HG03521 (cell line): ENCODE measurements around the gene RNASEH2C.
"Not testable (repeated sequence)": the region's sequence is repeated elsewhere in the genome, so short reads cannot be mapped to it uniquely, and the experiment has no call there.

Experiments
- ATAC-seq: cut with Tn5 transposase; IDR thresholded peaks from one replicate; pipeline ENCODE4 v1.9.1; 2021; ENCODE audit warnings: mild to moderate bottlenecking, moderate library complexity; ENCODE audit not compliant: unreplicated experiment

RNASEH2C gene

DNA sequence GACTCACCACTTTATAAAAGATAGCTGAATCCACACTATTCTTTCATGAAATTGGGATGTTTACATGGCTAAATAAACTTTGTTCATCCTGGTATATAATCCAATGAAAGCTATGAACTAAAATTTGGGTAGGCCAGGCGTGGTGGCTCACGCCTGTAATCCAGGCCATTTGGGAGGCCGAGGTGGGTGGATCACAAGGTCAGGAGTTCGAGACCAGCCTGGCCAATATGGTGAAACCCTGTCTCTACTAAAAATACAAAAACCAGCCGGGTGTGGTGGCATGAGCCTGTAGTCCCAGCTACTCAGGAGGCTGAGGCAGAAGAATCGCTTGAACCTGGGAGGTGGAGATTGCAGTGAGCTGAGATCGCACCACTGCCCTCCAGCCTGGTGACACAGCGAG lies 28.8 kb downstream of the RNASEH2C start:
- ATAC-seq, result not testable (repeated sequence)

DNA sequence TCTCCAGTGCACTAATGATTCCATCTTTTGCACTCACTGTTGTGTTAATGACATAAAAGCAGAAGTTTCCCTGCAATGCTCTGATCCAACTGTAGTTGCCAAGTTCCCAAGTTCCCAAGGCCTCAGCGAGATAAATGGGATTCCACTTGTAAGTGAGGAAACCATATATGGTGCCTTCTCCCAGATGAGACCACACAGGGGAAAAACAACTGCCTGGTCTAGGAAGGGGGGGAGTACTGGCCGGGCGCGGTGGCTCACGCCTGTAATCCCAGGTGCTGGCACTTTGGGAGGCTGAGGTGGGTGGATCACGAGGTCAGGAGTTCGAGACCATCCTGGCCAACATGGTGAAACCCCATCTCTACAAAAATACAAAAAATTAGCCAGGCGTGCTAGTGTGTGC lies 34.6 kb downstream of the RNASEH2C start:
- no peak for ATAC-seq

DNA sequence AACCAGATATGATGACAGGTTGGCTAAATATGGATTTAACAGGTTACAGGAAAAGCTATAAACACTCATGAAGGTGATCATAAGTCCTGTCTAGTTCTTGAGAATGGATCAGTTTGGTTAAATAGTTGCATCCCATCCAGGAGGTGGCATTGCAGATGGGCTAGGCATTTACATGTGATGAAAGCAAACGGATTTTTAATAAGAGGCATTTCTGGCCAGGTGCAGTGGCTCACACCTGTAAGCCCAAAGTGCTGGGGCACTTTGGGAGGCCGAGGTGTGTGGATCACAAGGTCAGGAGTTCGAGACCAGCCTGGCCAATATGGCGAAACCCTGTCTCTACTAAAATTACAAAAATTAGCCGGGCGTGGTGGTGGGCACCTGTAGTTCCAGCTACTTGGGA lies 37.1 kb downstream of the RNASEH2C start:
- ATAC-seq, result not testable (repeated sequence)

DNA sequence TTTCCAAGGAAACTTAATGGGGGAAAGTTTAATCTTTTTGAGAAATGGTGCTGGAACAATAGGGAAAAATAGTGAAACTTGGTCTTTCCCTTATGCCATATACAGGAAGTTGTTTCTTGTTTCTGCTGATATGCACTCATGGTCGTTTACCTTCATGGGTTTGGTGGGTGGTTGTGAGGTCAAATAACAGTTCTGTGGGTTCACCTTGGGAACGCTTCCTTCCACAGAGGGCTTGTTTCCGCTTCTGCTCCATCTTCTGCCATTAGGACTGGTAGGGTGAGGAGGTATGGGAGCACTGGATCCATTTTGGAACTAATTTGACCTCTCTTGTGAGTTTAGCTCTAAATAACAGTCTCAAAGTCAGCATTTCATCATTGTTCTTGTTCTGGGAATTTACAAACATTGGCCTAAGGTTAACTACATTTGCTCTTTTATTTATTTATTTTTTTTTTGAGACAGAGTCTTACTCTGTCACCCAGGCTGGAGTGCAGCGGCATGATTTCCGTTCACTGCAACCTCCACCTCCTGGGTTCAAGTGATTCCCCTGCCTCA lies 40.3 kb downstream of the RNASEH2C start:
- ATAC-seq, result no peak

DNA sequence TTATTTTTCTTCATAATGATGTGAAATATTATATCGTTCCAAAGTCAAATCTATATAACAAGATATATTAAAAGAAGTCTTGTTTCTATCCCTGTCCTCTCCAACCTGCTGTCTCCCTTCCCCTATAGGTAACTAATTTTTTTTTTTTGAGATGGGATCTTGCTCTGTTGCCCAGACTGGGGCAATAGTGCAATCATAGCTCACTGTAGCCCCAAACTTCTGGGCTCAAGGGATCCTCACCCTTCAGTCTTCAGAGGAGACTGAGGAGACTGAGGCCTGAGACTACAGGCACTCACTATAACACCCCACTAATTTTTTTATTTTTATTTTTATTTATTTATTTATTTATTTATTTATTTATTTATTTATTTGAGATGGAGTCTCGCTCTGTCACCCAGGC lies 47.6 kb downstream of the RNASEH2C start:
- no peak for ATAC-seq

DNA sequence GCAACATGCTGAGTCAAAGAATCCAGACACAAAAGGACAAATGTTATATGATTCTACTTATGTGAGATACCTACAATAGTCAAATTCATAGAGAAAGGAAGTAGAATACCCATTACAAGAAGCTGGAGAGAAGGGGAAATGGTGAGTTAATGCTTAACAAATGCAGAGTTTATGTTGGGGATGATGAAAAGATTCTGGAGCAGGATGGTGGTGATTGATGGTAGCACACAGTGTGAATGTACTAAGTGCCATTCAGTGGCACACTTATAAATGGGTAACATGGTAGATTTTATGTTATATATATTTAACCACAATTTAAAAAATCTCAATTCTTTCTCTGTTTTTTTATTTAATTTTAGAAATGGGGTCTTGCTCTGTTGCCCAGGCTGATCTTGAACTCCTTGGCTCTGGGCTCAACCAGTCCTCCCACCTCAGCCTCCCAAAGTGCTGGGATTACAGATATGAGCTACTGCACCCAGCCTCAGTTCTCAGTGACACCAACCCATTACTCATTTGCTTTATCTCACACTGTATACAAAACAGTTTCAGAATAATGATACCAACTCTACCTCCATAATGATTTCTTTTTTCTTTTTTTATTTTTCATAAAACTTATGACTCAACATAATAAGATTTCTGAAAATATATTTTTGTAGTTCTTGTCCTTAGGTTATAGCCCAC lies 48.3 kb downstream of the RNASEH2C start:
- ATAC-seq, result no peak
